HCEC 1CT (cell line): Measurements from ENCODE around the gene CMC2.

Experiments used
- DNase-seq: peaks from one replicate; pipeline ENCODE4 v3.0.0-alpha.2; 2017

CMC2 gene

DNA sequence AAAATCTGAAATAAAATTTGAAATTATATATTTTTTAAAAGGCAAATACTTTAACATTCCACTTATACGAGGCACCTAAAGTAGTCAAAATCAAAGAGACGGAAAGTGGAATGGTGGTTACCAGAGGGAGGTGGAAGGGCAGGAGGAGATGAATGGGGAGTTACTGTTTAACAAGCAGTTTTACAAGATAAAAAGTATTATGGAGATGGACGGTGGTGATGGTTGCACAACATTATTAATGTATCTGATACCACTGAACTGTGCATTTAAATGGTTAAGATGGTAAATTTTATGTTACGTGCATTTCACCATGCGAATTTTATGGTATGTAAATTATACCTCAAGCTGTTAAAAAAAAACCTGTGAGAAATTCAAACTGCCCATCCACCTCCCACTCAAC, 5.4 kb downstream of the CMC2 start:
- no peak for DNase-seq

GRCh38 chr16:81000873-81001272, 5.8 kb downstream of the CMC2 start:
- no peak for DNase-seq

GRCh38 chr16:80997964-80998620, 8.6 kb downstream of the CMC2 start:
- no peak for DNase-seq

DNA sequence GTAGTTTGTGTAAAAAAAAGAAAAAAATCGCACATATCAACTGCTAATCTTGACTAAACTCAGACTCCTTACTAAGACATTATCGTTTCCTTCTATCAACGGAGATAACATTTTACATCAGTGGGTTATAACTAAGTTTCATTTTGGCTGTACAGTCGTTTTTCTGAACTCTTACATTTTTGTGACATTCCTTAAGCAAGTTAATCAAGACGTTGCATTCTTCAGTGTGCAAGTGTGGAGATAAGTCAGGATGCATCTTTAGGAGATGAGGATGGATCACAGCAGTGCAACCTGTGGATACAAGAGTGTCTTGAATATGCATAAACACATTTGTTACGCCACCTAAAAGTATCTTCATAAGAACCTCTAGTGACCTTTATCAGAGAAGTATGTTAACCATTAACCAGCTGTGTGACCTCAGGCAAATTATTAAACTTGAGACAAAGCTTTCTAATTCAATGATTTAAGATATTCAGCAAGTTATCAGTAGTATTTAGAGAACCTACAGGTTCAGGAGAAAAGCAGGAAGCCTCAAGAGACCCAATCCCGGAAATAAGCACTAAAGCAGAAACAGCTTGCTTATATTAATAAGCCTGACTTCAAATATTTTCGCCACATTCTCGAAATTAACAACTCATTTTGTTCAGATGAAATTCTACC, 9.4 kb downstream of the CMC2 start:
- DNase-seq = peak; percentile 7

DNA sequence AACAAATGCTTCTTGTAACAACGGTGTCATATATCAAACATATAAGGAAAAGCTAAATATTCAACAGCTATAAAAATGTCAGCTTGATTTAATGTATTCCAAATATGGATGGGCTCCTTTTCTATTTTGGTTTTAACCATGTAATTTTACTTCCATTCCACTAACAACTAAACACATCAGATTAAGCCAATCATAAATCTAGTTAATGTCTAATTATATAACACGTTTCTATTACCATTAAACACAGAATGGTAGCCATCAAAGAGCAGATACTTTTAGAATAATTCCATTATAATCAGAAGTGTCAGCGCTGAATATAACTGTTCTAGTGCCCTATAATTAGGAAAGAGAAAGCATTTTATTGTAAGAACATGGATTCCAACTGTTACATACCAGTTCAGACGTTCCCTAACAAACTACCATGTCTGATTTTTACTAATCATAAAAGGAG, 10.0 kb downstream of the CMC2 start:
- no peak for DNase-seq

GRCh38 chr16:80994451-80994850, 12.2 kb downstream of the CMC2 start:
- peak; percentile 44 for DNase-seq

GRCh38 chr16:80993834-80994233, 12.9 kb downstream of the CMC2 start:
- no peak for DNase-seq

DNA sequence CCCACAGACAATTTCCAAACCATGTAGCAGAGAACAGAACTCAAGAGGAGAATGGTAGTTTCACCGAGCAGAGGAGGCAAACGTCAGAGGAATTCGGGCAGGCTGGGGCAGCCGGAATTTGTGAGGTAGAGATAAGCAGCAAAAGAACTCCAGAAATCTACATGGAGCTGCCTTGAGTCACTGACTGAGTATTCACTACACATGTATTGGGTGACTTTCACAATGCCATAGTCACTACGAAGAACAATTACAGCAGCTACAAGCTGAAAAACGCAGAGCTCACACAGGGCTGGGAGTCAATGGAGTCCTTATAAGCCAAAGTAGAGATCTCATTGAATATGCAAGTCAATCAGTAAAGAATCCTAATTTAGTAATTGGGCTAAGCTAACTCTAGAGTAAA, 13.4 kb downstream of the CMC2 start:
- DNase-seq = peak; percentile 86

DNA sequence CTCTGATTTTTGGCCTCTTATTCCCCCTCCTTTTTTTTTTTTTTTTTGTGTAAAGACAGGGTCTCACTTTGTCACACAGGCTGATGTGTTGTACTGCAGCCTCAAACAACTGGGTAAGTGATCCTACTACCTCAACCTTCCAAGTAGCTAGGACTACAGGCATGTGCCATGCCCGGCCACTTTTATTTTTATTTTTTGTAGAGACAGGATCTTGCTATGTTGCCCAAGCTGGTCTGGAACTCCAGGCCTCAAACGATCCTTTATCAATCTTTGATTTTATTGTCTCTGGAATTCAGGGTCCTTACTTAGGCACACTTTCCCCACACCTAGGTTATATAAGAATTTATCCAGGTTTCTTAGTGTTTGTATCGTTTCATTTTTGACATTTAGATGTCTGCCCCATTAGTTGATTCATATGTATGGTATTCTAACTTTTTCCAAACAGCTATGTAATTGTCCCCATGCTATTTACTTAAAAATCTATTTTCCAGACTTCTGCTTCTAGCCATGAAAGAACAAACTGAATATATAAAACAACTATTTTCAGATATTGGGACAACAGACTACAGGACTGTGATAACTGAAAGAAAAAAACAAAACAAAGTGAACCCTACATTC, 13.9 kb downstream of the CMC2 start:
- DNase-seq = no peak

DNA sequence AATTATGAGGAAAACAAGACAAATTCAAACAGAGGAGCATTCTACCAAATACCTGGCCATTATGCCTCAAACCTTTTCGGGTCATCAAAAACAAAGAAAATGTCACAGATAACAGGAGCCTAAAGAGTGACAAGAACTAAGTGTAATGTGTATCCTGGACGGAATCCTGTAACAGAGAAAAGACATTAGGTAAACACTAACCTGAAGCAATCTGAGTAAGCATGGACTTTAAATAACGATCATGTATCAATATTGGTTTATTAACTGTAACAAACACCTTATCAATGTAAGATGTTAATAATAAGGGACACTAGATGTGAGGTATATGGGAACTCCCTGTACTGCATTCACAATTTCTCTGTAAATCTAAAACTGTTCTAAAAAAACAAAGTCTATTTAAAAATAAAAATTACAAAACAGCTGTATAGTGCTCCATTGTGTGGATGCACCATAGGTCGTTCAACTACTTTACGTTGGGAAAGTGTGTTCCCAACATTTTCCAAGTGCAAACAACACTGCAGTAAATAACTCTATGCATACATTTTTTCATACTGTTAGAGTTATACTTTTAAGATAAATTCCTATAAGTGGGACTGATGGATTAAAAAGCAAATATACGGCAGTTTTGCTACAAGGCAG, 14.8 kb downstream of the CMC2 start:
- no peak for DNase-seq

DNA sequence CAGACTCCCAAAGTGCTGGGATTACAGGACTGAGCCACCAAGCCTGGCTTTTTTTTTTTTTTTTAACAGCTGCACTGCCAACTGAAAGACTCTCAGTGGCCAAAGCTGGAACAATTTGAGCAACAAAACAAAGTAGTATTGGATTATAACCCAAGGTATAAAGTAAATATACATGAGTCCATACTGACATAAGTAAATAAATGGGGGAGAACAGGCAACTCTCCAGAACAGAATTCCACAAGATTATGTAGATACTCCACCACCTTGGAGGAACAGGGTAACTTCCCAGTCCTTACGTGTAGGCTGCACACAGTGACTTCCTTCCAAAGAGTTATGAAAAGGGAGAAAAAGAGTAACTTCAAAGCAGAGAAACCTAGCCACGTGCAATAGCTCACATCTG, 15.7 kb downstream of the CMC2 start:
- no peak for DNase-seq

DNA sequence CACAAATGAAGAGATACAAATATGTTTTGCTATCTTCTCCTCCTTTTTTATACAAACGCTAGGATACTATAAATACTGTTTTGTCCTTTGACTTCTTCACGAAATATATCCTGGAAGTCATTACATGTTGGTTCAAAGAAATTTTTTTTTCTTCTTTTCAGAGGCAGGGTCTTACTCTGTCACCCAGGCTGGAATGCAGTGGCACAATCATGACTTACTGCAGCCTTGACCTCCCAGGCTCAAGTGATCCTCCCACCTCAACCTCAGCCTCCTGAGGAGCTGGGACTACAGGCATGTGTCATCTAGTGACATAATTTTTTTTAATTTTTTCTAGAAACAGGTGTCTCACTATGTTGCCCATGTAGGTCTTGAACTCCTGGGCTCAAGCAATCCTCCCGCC, 16.1 kb downstream of the CMC2 start:
- DNase-seq = no peak

GRCh38 chr16:80989801-80990200, 16.9 kb downstream of the CMC2 start:
- peak; percentile 11 for DNase-seq

DNA sequence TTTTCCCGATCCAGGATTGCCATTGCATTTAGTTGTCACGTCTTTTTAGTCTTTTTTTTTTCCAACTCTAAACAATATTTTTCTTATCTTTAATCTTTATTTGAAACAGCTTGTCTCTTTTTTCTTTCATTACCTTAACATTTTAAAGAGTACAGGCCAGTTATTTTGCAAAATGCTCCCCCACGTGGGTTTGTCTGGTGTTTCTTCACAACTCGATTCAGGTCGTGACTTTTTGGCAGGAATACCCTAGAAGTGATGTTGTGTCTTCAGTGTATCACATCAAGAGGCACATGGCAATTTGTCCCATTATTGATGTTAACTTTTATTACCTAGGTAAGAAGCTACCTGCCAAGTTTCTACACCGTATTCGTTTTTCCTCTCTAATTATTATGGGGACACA, 17.9 kb downstream of the CMC2 start:
- DNase-seq = no peak

DNA sequence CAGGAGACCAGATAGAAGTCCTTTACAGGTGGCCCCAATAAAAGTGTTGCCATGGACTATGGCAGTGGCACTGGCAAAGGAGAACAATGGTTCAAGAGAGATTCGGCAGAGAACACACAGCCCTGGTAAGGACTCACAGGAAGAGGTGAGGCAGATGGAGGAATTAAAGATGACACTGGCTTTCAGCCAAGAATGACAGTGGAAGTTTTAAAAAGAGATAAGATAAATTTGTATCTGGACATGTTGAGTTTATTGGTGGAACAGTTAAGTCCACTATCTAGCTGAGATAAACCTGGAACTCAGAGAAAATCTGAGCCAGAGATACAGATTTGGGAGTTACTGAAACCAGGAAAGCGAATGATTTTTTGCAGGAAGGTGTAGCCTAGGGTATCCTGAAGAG, 20.1 kb downstream of the CMC2 start:
- DNase-seq = no peak

DNA sequence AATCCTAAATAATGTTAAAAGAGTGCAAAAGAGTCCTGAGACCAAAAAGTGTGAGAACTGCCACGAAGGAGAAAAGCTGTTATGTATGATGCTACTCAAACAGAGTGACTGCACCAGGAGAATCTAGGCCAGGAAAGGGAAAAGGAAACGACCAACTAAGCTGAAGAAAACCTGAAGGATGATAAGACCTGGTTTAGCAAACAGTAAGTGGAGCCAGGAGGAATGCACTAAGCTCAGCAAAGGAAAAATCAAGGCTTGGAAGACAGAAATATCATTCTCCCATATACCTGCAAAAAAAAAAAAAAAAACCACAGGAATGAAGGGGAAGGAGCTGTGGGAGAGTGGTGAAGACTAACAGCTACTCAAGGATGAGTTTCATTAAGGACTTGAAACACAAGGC, 21.1 kb downstream of the CMC2 start:
- DNase-seq = no peak

DNA sequence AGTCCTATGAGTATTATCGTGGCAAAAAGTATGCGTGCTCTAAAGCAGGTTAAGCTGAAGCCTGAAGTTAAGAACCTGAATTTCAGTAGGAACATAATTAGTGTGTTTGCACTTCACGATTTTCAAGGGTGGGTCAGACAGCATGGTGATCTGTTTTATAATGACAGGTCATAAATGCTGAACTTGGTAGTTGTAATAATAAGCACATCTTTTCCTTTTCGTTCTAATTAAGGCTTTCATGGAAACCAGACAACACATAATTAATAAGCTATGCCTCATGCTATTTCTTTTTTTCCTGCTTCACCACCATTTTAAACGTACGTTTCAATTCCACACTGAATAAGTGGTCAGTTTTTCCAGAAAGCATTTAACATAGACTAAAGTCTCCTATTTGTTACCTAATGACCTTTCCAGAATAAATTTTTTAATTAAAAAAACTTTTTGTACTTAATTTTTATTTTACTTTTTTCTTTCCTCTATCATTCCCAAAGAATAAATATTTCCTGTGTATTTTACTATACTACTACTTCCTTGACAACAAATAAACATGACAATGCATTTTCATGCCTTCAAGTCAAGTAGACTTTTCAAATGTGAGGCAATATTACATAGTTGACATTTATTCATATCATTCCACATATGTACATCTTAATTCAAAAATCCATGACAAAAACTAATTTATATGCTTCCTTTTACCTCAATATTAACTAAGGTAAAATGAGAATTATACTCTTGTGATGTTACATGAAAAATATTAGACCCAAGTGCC, 22.4 kb downstream of the CMC2 start:
- DNase-seq = no peak

DNA sequence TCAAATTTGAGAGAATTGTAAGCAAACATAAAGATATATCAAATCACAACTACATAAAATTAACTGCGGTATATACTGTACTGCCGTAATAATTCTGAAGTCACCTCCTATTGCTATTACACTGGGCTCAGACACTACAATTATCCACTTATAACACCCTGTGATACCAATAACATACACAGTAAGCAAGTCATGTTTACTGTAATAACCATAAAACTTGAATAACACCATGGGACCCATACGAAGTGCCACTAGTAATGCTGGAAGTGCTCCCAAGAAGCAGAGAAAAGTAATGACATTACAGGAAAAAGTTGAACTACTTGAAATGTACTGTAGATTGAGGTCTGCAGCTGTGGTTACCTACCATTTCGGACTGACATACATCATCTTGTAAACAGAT, 24.0 kb downstream of the CMC2 start:
- no peak for DNase-seq

GRCh38 chr16:80981103-80981502, 25.6 kb downstream of the CMC2 start:
- DNase-seq = no peak

DNA sequence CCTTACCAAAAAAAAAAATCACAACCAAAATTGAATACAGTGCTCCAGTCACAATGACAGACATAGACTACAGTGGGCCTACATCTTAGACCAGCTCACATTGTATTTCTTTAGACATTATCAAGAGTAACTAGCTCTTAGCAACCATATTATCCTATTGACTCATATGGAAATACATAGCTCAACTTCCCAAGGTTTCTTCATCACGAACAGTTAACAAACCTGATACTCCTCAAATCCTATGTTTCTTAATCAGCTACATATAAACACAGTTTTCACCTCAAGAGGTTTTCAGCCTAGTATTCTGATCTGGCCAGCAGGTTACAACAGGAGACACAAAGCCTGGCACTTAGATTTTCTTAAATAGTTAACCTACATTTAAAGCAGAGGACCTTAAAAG, 29.7 kb downstream of the CMC2 start:
- DNase-seq = no peak

- DNase-seq = peak; percentile 3
Measured at GRCh38 chr16:80974649-80975376, 31.9 kb downstream of the CMC2 start.

GRCh38 chr16:80973991-80974390, 32.7 kb downstream of the CMC2 start:
- peak; percentile 72 for DNase-seq
